Stimulated activated CD4-positive, alpha-beta T cell treated with anti-CD3 and anti-CD28 coated beads, Interleukin-2, amount 100 ng/mL, for 24 hours (primary cell): Measurements from ENCODE around the gene F13B.
"Not testable (repeated sequence)": the region's sequence is repeated elsewhere in the genome, so short reads cannot be mapped to it uniquely, and the experiment has no call there.

Source experiments
- DNase-seq, 2 donors: peaks; one replicate each; pipeline ENCODE4 v3.0.0-alpha.2; 2020

The F13B gene

DNA sequence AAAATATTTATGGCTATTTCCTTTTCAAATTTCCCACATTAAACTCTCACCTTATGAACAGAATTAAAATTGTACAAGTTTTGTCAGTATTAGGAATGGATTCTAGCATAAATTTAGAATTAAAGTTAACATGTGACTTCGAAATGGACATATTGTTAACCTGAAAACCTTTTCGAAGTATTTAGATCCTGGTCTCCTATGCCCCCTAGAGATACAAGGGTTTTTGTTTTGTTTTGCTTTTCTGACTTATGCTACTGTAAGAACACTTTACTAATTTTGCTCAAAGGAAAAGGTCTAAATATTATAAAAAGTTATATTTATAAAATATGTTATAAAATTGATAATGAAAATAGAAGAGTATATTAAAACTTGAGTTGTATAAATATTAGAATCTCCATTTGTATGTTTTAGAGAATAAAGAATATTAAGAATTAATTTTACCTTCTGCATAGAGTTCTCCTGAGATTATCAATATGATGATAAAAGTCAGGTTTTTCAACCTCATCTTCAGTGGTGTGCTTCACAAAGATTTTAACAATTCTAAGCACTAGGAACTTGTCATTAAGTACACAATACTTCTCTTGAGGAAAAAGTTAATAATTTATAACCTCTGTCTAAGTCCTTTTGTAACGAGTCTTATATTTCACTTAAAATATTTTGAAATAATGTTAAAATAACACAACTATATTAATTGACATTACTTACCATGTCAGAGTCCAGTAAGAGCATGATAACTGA lies at the start of gene F13B:
TSS of gene F13B (minus strand) at position 542 of the 738 bp plus-strand sequence. CDS start at position 505, 37 bp downstream.
- DNase-seq, result no peak

- DNase-seq, result no peak
Observed at GRCh38 chr1:197116156-197116555, 49.1 kb upstream of the F13B start.

DNA sequence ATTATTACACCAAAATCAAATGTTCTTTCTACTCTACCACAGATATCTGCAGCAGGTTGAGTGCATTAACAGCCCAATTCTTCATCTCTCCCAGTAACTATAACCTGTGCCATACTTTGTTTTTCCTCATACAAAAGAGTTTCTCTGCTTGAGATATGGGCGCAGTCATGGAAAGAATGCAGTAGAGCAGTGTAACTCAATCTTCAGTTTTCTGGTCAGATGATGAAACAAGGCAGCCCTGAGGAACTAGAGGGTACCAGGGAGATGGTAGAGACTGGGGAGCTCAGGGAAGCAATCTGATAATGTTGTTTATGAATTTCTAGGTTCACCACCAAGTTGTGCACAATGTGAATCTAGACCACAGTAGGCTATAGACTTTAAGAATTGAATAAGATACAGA lies 39.8 kb upstream of the F13B start:
- no peak for DNase-seq

- no peak for DNase-seq
Observed at GRCh38 chr1:197103300-197103699, 36.2 kb upstream of the F13B start.

- no peak for DNase-seq
Observed at GRCh38 chr1:197101978-197102377, 34.9 kb upstream of the F13B start.

DNA sequence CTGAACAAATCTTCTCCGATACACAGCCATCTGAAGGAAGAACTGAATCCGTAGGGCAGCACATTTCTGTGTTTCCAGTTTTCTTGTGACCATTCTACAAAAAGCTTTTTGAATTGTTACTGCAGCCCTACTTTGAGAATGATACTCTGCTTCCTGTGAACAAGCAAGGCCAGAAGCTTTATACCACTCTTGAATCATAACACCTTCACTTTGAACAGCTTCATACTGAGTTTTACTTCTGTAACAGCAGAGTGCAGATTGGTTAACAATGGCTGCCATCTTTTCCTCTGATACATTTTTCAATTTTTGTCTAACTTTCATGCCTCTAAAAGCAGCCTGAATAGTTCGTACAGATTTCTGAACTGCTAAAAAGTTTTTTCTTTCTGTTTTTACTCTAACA lies 33.6 kb upstream of the F13B start:
- no peak for DNase-seq

- no peak for DNase-seq
Observed at GRCh38 chr1:197099444-197099843, 32.4 kb upstream of the F13B start.

DNA sequence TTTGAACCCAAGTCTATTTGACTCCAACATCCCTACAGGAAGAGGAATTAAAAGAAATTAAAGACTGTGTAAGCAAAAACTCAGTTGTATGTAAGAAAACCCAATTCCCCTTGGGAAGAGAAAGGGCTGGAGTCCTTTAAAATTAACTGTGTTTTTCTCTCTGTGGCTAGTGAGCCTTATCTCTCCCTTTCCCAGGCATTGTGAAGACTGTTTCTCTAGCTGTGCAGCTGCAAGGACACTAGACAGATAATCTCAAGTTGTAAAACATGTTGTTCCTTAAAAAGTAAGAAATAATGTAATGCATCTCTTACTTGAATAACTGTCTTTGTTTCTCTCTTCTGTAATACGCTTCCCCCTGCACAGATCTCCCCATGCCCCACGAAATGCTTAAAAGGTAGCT lies 29.9 kb upstream of the F13B start:
- DNase-seq, result not testable (repeated sequence)

DNA sequence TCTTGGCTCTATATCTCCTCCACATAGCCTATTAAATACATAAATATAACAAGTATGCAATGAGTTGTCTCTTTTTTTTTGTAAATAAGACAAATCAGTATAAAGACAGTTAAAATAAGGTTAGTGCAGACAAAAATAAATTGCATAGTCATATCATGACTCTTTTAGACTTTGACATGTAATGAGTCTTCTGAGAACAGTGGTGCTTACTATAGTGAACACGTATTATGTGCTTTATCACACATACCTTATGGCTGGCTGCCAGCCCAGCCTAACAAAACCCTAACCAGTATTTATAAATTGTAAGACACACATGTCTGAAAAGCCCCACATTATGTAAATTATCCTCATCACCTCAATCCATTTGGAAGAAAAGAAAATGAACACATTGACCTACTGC lies 29.1 kb upstream of the F13B start:
- DNase-seq, result no peak

- no peak for DNase-seq
Observed at GRCh38 chr1:197093226-197093885, 26.3 kb upstream of the F13B start.

DNA sequence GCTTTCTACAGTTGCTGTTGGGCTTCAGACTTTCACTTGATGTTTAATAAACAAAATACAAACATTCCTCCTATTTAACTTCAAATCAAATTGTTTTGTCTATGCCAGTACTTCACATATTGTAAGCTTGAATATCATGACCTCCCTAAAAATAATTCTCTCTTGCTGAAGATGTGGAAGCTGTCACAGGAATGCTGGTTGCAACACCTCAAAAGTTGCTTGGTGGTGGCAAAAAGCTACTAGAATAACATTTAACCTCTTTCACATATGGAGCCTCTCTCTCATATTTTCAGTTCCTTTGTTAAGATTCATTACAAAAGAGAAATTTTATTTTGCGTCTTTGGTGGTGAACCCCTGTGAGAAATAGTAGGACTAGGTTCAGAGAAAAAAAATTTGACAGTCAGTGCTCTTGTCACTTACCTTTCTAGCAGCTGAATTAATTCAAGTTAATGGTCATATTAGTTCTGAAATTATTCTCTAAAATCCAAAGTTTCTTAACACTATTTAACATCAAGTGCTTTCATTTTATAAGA lies 25.5 kb upstream of the F13B start:
- no peak for DNase-seq

DNA sequence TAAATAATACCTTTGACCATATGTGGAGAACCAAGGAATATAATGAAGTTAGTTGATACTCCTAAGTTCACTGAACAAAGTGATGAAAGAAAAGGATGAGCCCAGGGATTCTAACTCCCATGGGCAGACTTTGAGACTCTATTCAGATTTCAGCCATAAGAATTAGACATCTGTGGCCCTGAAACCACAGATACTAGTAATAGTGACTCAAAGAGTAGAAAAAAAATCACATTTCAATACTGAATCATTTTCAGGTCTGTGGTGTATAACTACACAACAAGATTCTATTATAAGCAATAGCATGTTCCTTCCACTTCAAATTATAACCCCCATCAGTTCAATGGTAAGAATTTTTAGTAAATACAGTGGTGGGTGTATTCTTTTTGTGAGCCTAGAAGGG lies 16.4 kb upstream of the F13B start:
- no peak for DNase-seq

DNA sequence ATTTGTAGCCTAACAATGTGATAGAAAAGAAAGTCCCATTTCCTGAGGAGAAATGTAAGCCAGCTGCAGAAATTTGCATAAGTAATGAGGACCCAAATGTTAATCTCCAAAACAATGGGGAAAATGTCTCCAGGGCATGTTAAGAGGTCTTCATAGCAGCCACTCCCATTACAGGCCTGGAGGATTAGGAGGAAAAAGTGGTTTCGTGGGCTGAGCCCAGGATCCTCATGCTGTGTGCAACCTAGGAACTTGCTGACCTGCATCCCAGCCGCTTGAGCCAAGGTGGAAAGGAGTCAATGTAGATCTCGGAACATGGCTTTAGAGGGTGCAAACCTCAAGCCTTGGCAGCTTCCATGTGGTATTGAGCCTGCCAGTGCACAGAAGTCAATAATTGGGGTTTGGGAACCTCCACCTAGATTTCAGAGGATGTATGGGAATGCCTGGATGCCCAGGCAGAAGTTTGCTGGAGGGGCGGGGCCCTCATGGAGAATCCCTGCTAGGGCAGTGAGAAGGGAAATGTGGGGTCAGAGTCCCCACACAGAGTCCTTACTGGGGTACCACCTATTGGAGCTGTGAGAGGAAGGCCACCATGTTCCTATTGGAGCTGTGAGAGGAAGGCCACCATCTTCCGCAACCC lies 14.2 kb upstream of the F13B start:
- no peak for DNase-seq

GRCh38 chr1:197080323-197080722 lies 13.3 kb upstream of the F13B start:
- DNase-seq, result no peak

DNA sequence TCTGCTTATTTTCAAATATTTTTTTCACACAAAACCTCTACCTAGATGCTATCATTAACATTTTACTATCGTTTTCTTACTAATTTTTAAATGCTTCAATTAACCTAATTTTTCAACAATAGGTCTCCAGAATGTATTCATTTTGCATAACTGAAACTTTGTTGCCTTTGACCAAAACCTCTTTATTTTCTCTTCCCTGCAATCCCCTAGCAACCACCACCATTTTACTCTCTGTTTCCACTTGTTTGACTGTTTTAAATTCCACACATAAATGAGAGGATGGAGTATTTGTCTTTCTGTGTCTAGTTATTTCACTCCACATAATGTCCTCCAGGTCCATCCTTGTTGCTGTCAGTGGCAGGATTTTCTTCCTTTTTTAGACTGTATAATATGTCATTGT lies 9.5 kb upstream of the F13B start:
- DNase-seq, result no peak

- DNase-seq, result no peak
Observed at GRCh38 chr1:197073978-197074377, 6.9 kb upstream of the F13B start.

DNA sequence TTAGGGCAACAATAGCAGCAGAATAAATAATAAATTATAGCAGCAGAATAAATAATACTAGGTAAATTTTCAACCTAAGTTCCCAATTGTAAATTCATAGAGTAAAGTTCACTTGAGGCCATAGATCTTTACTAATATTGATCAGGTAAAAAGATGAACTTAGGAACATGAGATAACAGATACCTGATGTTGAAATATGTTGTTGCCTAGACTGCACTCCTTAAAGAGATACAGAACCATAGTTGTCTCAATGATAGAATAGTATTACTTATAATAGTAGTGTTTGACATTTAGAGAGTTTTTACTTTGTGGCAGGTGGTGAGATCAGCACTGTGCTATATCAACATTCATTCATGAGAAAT lies 378 bp upstream of the F13B start:
- no peak for DNase-seq

GRCh38 chr1:197066277-197066676 lies 783 bp downstream of the F13B start:
- no peak for DNase-seq

DNA sequence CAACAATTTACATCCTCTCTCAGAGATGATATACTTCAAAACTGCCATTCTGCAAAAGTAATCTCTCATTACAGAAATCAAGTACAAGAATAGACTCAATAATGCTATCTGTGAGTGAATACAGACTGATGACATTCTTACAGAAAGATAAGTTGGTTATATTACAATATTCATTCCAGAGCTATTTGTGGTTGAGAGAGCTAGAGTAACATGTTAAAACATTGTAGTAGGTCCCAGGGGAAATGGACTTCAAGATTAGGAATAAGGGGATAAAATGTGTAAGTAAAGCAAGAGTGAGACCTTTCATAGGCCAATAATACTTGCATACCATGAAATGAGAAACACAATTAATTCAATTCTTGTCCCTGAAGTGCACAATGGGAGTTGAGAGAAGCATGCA lies 1.5 kb downstream of the F13B start:
- no peak for DNase-seq

DNA sequence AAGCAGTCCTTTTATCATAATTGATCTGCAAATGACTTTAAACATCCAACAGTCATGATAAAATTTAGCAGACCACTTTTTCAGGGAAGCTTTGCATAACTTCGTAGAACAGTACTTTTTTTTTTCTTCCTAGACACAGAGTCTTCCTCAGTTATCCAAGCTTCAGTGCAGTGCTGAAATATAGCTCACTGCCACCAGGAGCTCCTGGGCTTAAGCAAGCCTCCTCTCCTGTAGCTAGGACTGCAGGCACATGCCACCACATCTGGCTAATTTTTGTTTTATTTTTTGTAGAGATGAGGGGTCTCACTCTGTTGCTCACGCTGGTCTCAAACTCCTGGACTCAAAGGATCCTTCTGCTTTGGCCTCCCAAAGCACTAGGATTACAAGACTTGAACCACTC lies 3.8 kb downstream of the F13B start:
- no peak for DNase-seq

GRCh38 chr1:197062692-197063091 lies 4.4 kb downstream of the F13B start:
- no peak for DNase-seq

- DNase-seq, result no peak
Observed at GRCh38 chr1:197049100-197049499, 18.0 kb downstream of the F13B start.

- no peak for DNase-seq
Observed at GRCh38 chr1:197042676-197043341, 24.3 kb downstream of the F13B start.
